GM18870 (cell line): ENCODE results near the gene APBA1.

ENCODE experiments used
- ATAC-seq: cut with Tn5 transposase; IDR thresholded peaks from one replicate; pipeline ENCODE4 v1.9.1; 2021; ENCODE audit warnings: moderate library complexity; ENCODE audit not compliant: unreplicated experiment

APBA1 gene

GRCh38 chr9:69535286-69535832 lies 136.8 kb downstream of the APBA1 start:
- no peak for ATAC-seq

GRCh38 chr9:69532396-69532795 lies 139.8 kb downstream of the APBA1 start:
- no peak for ATAC-seq

GRCh38 chr9:69527454-69527853 lies 144.7 kb downstream of the APBA1 start:
- no peak for ATAC-seq

- ATAC-seq, result no peak
These were observed 145.5 kb downstream of the APBA1 start for GRCh38 chr9:69526699-69527098.

GRCh38 chr9:69519470-69520240 lies 152.5 kb downstream of the APBA1 start:
- peak; percentile 94 for ATAC-seq

- no peak for ATAC-seq
These were observed 155.5 kb downstream of the APBA1 start for GRCh38 chr9:69516353-69517322.

GRCh38 chr9:69515810-69516209 lies 156.4 kb downstream of the APBA1 start:
- no peak for ATAC-seq

GRCh38 chr9:69513141-69513820 lies 158.9 kb downstream of the APBA1 start:
- no peak for ATAC-seq

GRCh38 chr9:69504058-69504457 lies 168.1 kb downstream of the APBA1 start:
- ATAC-seq, result no peak

- no peak for ATAC-seq
These were observed 169.4 kb downstream of the APBA1 start for GRCh38 chr9:69502671-69503301.

GRCh38 chr9:69500896-69501295 lies 171.3 kb downstream of the APBA1 start:
- ATAC-seq, result no peak

- ATAC-seq, result no peak
These were observed 172.2 kb downstream of the APBA1 start for GRCh38 chr9:69499959-69500358.

GRCh38 chr9:69499407-69499806 lies 172.8 kb downstream of the APBA1 start:
- ATAC-seq, result no peak

- no peak for ATAC-seq
These were observed 173.7 kb downstream of the APBA1 start for GRCh38 chr9:69498470-69498869.

GRCh38 chr9:69497816-69498215 lies 174.4 kb downstream of the APBA1 start:
- ATAC-seq, result no peak

- peak; percentile 51 for ATAC-seq
These were observed 175.2 kb downstream of the APBA1 start for GRCh38 chr9:69496846-69497450.

GRCh38 chr9:69495296-69495695 lies 176.9 kb downstream of the APBA1 start:
- ATAC-seq, result no peak

GRCh38 chr9:69494763-69495162 lies 177.4 kb downstream of the APBA1 start:
- no peak for ATAC-seq

- no peak for ATAC-seq
These were observed 178.0 kb downstream of the APBA1 start for GRCh38 chr9:69494208-69494607.

- ATAC-seq, result no peak
These were observed 185.7 kb downstream of the APBA1 start for GRCh38 chr9:69486498-69486897.
